Stomach (tissue), 4 donors: ENCODE results near the gene WBP4.

Experiments
- CTCF ChIP-seq, 7 experiments: fragments of 450-650 bp in 4 of 7; fragments of 200-600 bp in 3 of 7; sonication (generic) in 3 of 7; IDR thresholded peaks; one replicate each; pipeline ENCODE4 v1.5.1; 2016 to 2019; ENCODE audit warnings: antibody characterized with exemption in 7 of 7, control low read depth in 2 of 7, mild to moderate bottlenecking in 1 of 7
- EP300 ChIP-seq: sonication (generic); formaldehyde crosslinking; IDR thresholded peaks from one replicate; pipeline ENCODE4 v1.6.1; 2017; ENCODE audit warnings: antibody characterized with exemption
- POLR2A ChIP-seq, 4 donors: fragments of 450-650 bp; IDR thresholded peaks; one replicate each; pipeline ENCODE4 v1.6.1; 2016; ENCODE audit warnings: antibody characterized with exemption in 4 of 4, control low read depth in 2 of 4, mild to moderate bottlenecking in 1 of 4, moderate library complexity in 1 of 4
- POLR2AphosphoS5 ChIP-seq, 3 donors: sonication (generic); formaldehyde crosslinking; IDR thresholded peaks; one replicate each; pipeline ENCODE4 v1.6.1; 2016; ENCODE audit warnings: antibody characterized with exemption in 3 of 3

GRCh38 chr13:41013835-41014234 is 47.5 kb upstream of the WBP4 start:
- TF ChIP-seq CTCF (IDR thresholded peaks at IDR 0.05) (no peak), POLR2A (IDR thresholded peaks at IDR 0.05) (no peak), EP300 (no peak), POLR2AphosphoS5 (IDR thresholded peaks at IDR 0.05) (no peak)
